Body of pancreas (tissue), 4 donors: ENCODE measurements around the gene KIRREL2.

Experiments used
- CTCF ChIP-seq, 7 experiments: fragments of 450-650 bp in 4 of 7; fragments of 200-600 bp in 3 of 7; sonication (generic) in 3 of 7; IDR thresholded peaks; one replicate each; pipeline ENCODE4 v1.5.1; 2016 to 2019; ENCODE audit warnings: antibody characterized with exemption in 7 of 7
- POLR2A ChIP-seq, 3 donors: fragments of 450-650 bp; IDR thresholded peaks; one replicate each; pipeline ENCODE4 v1.6.1; 2016; ENCODE audit warnings: antibody characterized with exemption in 3 of 3, mild to moderate bottlenecking in 2 of 3

GRCh38 chr19:35911173-35911572, 54.5 kb downstream of the KIRREL2 start:
- TF ChIP-seq CTCF (IDR thresholded peaks at IDR 0.05) (no peak), POLR2A (IDR thresholded peaks at IDR 0.05) (no peak)
